GDM1 (cell line): Measurements from ENCODE around the gene GP1BB.

Experiments used
- DNase-seq: peaks from one replicate; lab custom pipeline; 2025; lab: John Stamatoyannopoulos, UW

Gene GP1BB

GRCh38 chr22:19756288-19757128, 33.2 kb downstream of the GP1BB start:
- DNase-seq, result no peak

DNA sequence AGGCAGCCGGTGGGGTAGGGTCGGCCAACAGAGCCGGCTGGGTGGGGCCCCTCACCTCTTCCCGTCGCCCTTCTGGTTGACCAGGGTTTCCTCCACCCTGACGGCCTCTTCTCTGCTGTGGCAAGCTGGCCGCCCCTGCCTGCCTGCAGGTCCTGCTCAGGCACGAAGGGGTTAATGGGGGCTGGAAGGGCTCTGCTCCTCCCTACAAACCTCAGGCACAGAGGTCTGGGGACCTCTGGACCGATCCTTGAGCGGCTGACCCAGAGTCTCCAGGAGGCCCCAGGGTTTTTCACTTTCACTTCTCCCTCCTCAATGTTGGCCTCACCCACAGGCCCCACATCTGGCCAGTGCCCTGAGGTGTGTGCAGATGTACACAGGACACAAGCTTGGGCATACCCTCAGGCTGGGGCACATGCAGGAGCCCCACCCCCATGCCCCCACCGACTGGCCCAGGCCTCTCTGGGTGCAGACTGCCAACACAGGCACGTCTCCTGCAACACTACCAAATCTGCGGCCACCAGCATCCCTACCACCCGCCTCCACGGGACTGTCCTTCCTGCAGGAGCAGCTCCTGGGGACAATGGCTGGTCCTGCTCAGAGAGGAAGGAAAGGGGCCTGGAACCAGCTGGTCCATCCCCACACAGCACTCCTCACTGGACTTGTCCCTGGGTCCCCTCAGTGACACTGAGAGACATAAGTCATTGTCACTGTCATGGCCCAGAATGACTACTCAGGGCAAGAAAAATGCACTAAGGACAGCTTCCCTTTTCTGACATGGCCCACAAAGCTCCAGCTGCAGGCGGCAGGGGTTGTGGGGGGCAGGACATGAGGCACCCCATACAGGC, 34.0 kb downstream of the GP1BB start:
- no peak for DNase-seq

GRCh38 chr22:19757985-19758895, 34.9 kb downstream of the GP1BB start:
- DNase-seq, result no peak

DNA sequence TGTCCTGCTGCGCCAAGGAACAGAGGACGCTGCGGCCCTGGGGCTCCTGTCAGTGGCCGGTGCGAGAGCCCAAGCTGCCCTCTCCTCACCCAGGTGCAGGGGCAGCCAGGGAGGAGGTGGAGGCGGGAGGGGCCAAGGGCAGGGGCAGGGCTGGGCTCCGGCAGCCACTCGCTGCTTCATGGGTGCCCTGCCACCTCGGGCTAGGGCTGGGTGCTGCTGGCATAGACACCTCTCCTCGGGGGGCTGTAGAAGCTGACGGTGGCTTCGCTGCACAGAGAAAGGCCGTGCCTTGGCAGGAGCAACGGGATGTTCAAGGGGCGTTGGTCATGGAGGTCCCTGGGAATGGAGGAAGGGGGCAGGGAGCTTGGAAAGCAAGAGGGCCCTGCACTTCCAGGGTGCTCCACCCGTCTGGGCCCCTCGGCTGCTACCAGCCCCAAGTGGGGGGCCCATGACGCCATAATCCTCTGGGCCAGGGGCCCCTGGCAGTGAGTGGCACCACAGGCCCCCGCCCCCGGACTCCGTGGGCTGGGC, 35.6 kb downstream of the GP1BB start:
- no peak for DNase-seq

- no peak for DNase-seq
These were observed 36.2 kb downstream of the GP1BB start for GRCh38 chr22:19759427-19760057.

- DNase-seq, result no peak
These were observed 37.0 kb downstream of the GP1BB start, which contains the start of gene TBX1 for GRCh38 chr22:19760058-19760950. TBX1 (plus strand) TSS chr22:19760778; CDS start chr22:19760844, 66 bp downstream.

DNA sequence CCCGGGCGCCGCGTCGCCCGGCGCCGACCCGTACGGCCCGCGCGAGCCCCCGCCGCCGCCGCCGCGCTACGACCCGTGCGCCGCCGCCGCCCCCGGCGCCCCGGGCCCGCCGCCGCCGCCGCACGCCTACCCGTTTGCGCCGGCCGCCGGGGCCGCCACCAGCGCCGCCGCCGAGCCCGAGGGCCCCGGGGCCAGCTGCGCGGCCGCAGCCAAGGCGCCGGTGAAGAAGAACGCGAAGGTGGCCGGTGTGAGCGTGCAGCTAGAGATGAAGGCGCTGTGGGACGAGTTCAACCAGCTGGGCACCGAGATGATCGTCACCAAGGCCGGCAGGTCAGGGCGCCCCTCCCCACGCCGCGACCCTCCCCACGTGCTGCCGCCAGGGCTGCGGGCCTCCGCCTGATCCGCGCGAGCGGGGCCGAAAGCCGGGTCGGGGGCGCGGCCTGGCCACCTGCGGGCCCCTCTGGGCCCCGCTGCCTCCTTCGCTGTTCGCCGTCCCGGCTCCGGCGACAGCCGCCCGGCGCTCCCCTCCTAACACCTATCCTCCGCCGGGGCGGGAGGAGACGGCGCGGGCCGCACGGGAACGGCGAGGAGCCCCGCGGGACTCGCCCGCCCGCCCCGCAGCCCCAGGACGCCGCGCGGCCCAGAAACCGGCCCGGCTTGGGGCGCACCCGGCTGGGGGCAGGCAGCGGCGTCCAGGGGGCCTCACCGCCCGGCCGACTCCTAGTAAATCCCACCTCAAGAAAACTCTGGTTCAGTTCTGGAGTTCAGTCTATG, 37.8 kb downstream of the GP1BB start:
- DNase-seq, result no peak

GRCh38 chr22:19761725-19762567, 38.6 kb downstream of the GP1BB start:
- no peak for DNase-seq

DNA sequence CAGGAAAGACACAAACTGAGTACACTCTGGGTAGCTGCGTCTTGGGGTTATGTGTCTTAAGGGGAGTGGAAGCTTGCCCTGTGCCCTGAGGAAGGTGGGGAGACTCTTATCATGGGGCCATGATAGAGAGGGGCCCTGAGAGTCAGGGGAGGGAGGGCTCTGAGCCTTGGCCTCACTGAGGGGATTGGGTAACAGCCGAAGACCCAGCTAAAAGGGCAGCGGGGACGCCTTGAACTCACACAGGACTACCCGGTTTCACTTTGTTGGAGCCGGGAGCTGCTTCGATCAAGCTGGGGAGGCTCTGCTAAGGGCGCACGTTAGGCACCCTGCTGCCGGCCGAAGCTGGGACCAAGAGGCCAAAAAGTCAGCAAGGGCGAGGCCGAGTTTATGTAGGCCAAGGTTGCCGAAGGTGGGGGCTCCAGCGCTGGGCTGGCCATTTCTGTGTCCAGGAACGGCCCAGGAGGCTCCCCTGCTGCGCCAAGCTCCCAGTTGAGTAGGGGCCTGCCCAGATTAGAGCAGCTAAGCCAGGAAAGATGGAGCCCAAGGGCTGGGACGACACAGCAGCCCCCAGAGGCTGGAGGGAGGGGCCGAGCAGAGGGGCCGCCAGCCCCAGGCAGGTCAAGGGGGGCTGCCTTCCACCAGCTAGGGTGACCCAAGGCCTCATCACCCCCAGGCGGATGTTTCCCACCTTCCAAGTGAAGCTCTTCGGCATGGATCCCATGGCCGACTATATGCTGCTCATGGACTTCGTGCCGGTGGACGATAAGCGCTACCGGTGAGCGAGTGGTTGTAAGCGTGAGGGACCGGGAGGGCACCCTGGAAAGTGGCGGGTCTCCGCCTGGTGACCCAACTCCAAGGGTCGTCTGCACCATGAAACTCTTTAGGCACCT, 39.5 kb downstream of the GP1BB start:
- no peak for DNase-seq

GRCh38 chr22:19763458-19764298, 40.3 kb downstream of the GP1BB start:
- no peak for DNase-seq

- no peak for DNase-seq
These were observed 40.9 kb downstream of the GP1BB start for GRCh38 chr22:19764299-19764593.

DNA sequence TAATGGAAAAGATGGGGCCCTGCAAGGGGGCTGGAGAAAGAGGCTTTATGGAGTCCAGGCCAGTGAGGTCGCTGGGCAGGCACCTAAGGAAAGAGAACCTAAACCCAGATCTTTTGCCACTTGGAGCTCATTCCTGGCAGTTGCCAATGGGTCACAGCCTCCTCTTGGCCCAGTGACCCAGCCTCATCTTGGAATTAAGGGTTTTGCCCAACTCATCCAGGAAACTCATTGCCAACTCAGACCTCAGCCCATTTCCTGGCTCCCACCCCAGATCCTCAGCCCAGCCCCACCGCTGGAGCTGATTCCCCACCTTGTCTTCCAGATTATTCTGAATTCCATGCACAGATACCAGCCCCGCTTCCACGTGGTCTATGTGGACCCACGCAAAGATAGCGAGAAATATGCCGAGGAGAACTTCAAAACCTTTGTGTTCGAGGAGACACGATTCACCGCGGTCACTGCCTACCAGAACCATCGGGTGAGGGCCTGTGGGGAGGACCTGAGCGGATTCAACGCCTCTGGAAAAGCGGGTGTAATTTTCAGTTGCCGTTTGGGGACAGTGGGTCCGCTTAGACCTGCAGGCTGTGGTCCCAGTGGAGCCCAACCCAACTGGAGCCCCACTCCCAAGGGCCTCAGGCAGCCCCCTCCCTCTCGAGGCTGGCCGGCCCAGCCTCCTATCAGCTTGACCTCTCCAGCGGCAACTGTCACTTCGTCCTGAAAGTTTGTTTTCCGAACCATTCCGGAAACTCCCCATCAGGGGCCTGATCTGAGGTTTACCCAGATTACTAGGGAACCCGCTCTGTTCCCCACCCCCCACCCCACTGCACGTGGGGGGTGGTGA, 41.5 kb downstream of the GP1BB start:
- DNase-seq, result no peak

GRCh38 chr22:19765477-19766239, 42.3 kb downstream of the GP1BB start:
- no peak for DNase-seq

DNA sequence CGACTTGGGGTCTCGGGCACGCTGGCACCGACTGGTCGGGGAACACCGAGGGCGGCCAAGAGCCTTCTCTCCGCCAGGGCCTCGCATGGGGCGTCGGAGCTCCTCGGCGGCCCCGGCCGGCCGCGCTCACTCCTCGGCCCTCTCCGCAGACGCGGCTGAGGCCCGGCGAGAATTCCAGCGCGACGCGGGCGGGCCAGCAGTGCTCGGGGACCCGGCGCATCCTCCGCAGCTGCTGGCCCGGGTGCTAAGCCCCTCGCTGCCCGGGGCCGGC, 42.8 kb downstream of the GP1BB start:
- no peak for DNase-seq
